DND-41 (cell line): ENCODE data around the gene MARCHF3.

Experiments
- ATAC-seq: fragments of 200-7000 bp; cut with Tn5 transposase; 3 replicates; pipeline ENCODE4 v1.9.1; 2021; ENCODE audit warnings: low read depth; ENCODE audit not compliant: insufficient read depth
- DNase-seq: peaks from one replicate; pipeline ENCODE4 v3.0.0-alpha.2; 2020
- H2AFZ ChIP-seq: 2 replicates; pipeline ENCODE4 v1.6.0; 2012; ENCODE audit warnings: low read depth, low read length
- H3K27ac ChIP-seq: 2 replicates; pipeline ENCODE4 v1.5.1; 2012; ENCODE audit warnings: low read length, inconsistent platforms
- H3K27me3 ChIP-seq: fragments of 200-600 bp; sonication (generic); 2 replicates; pipeline ENCODE4 v1.6.0; 2012; ENCODE audit warnings: low read length, mild to moderate bottlenecking, inconsistent platforms; ENCODE audit not compliant: insufficient read depth, poor library complexity
- H3K36me3 ChIP-seq: 2 replicates; pipeline ENCODE4 v1.5.1; 2012; ENCODE audit warnings: low read length, inconsistent platforms; ENCODE audit not compliant: insufficient read depth
- H3K4me1 ChIP-seq: 2 replicates; pipeline ENCODE4 v1.5.1; 2012; ENCODE audit warnings: mild to moderate bottlenecking, low read length; ENCODE audit not compliant: insufficient read depth
- H3K4me2 ChIP-seq: 2 replicates; pipeline ENCODE4 v1.6.0; 2012; ENCODE audit warnings: mild to moderate bottlenecking, moderate library complexity, low read length, inconsistent platforms; ENCODE audit not compliant: insufficient read depth
- H3K4me3 ChIP-seq, 2 experiments: fragments of 200-600 bp in 1 of 2; shearing (Covaris generic) in 1 of 2; 2 replicates each; pipeline ENCODE4 v1.5.1; 2012 to 2016; ENCODE audit warnings: inconsistent platforms in 2 of 2, low read length in 2 of 2, mild to moderate bottlenecking in 2 of 2, low read depth in 1 of 2, moderate library complexity in 1 of 2
- H3K79me2 ChIP-seq: 2 replicates; pipeline ENCODE4 v1.6.0; 2012; ENCODE audit warnings: low read length, inconsistent platforms; ENCODE audit not compliant: insufficient read depth
- H3K9ac ChIP-seq: 2 replicates; pipeline ENCODE4 v1.6.0; 2012; ENCODE audit warnings: low read depth, mild to moderate bottlenecking, inconsistent platforms, low read length, moderate library complexity
- H3K9me3 ChIP-seq: 2 replicates; pipeline ENCODE4 v1.5.1; 2012; ENCODE audit warnings: low read length, moderate library complexity, mild to moderate bottlenecking, inconsistent platforms; ENCODE audit not compliant: insufficient read depth, severe bottlenecking
- H4K20me1 ChIP-seq: 2 replicates; pipeline ENCODE4 v1.6.0; 2012; ENCODE audit warnings: low read length; ENCODE audit not compliant: insufficient read depth
- EZH2 ChIP-seq: IDR thresholded peaks from 3 replicates; pipeline ENCODE4 v1.6.1; 2012; ENCODE audit warnings: borderline replicate concordance, low read depth, mild to moderate bottlenecking, moderate library complexity, low read length, inconsistent platforms; ENCODE audit not compliant: severe bottlenecking
- TF ChIP-seq, protein P1 (sequence below): IDR thresholded peaks from 2 replicates; pipeline ENCODE4 v1.5.1; 2012; ENCODE audit warnings: borderline replicate concordance, low read length, moderate library complexity, mild to moderate bottlenecking; ENCODE audit not compliant: poor library complexity, severe bottlenecking; ENCODE audit errors: extremely low read depth

MARCHF3 gene

DNA sequence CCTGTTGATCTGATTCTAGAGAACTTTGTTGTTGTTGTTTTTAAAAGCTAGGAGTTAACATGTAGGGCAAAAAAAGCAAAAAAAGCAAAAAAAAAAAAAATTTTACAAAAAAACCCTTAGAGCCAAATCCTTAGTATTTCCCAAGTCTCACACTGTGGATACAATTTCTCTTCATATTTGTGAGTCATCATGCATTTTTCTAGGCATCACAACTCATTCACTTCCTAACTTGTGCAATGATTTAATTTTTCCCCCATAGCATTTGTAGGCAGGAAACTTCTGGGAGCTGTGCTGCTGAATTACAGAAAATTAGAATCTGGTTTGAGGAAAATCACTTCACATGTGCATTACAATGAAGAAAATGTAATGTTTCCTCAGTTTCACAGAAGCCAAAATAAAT lies 91.9 kb downstream of the MARCHF3 start:
- Histone ChIP-seq H3K36me3 (no peaks in the 10 kb centered on the region), H3K9me3 (no peaks in the 10 kb centered on the region), H2AFZ (no peak overlapping the region), H3K27me3 (no peaks in the 10 kb centered on the region), H3K4me3 (no peak overlapping the region), H3K4me1 (no peaks in the 10 kb centered on the region), H3K79me2 (no peaks in the 10 kb centered on the region), H3K27ac (no peak overlapping the region), H4K20me1 (no peaks in the 10 kb centered on the region), H3K4me2 (no peak overlapping the region), H3K9ac (no peak overlapping the region)
- no peak for ATAC-seq
- TF ChIP-seq EZH2, result no peak
- TF ChIP-seq, protein P1, sequence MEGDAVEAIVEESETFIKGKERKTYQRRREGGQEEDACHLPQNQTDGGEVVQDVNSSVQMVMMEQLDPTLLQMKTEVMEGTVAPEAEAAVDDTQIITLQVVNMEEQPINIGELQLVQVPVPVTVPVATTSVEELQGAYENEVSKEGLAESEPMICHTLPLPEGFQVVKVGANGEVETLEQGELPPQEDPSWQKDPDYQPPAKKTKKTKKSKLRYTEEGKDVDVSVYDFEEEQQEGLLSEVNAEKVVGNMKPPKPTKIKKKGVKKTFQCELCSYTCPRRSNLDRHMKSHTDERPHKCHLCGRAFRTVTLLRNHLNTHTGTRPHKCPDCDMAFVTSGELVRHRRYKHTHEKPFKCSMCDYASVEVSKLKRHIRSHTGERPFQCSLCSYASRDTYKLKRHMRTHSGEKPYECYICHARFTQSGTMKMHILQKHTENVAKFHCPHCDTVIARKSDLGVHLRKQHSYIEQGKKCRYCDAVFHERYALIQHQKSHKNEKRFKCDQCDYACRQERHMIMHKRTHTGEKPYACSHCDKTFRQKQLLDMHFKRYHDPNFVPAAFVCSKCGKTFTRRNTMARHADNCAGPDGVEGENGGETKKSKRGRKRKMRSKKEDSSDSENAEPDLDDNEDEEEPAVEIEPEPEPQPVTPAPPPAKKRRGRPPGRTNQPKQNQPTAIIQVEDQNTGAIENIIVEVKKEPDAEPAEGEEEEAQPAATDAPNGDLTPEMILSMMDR, result no peak
- DNase-seq, result no peak

DNA sequence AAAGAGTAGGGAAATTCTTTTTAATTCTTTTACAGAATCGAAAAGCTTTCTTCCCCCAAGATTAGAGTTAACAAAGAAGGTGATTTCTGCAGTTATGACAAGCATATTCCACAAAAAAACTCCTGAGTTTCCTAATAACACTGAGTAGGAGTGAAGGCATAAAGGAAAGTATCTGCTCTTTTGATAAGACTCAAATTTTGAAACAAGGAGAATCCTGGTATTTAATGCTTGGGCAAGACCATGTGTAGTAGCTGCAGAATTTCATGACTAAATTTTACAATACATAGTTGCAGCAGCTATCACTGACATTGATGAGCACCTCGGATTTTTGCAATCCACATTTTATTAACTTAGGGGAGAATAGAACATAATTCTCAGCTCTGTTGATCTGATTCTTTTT lies 92.6 kb downstream of the MARCHF3 start:
- Histone ChIP-seq H3K36me3 (no peaks in the 10 kb centered on the region), H3K4me3 (no peak overlapping the region), H4K20me1 (no peaks in the 10 kb centered on the region), H3K27me3 (no peaks in the 10 kb centered on the region), H2AFZ (no peak overlapping the region), H3K9me3 (no peaks in the 10 kb centered on the region), H3K79me2 (no peaks in the 10 kb centered on the region), H3K4me2 (no peak overlapping the region), H3K4me1 (no peaks in the 10 kb centered on the region), H3K27ac (no peak overlapping the region), H3K9ac (no peak overlapping the region)
- DNase-seq, result no peak
- no peak for ATAC-seq
- TF ChIP-seq EZH2, result no peak

DNA sequence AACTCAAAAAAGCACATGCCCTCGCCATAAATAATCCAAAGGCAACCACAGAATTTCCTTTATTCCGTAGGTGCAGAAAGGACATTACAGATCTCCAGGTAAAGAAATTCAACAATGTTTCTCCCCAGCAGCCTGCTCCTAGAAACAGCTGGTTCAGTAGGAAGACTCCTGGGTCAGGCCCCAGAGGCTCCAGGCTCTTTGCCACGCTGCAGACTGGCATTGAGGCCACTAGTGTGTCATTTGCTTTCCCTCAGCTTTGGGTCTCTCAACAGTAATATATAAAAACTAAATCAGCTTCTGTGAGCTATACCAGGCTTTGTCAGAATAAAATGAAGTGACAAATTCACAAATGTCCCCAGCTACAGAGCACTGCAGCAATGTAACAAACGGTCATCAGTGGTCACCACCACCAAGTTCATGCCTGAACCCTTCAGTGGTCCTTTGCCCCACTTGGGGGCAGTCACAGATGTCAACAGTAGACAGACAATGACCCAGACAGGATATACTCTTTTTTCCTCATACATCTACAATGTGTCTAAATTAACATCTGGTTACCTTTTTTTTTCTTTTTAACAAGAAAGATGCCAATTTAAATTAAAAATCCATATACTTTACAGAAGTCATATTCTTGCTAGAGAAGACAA lies 93.5 kb downstream of the MARCHF3 start:
- Histone ChIP-seq H3K4me3 (no peak overlapping the region), H3K27ac (no peak overlapping the region), H4K20me1 (no peaks in the 10 kb centered on the region), H3K27me3 (no peaks in the 10 kb centered on the region), H3K4me2 (no peak overlapping the region), H3K36me3 (no peaks in the 10 kb centered on the region), H3K9me3 (no peaks in the 10 kb centered on the region), H3K9ac (no peak overlapping the region), H3K4me1 (no peaks in the 10 kb centered on the region), H3K79me2 (no peaks in the 10 kb centered on the region), H2AFZ (no peak overlapping the region)
- ATAC-seq (no peak), DNase-seq (no peak)
- TF ChIP-seq, protein P1, result no peak
- TF ChIP-seq EZH2, result no peak

DNA sequence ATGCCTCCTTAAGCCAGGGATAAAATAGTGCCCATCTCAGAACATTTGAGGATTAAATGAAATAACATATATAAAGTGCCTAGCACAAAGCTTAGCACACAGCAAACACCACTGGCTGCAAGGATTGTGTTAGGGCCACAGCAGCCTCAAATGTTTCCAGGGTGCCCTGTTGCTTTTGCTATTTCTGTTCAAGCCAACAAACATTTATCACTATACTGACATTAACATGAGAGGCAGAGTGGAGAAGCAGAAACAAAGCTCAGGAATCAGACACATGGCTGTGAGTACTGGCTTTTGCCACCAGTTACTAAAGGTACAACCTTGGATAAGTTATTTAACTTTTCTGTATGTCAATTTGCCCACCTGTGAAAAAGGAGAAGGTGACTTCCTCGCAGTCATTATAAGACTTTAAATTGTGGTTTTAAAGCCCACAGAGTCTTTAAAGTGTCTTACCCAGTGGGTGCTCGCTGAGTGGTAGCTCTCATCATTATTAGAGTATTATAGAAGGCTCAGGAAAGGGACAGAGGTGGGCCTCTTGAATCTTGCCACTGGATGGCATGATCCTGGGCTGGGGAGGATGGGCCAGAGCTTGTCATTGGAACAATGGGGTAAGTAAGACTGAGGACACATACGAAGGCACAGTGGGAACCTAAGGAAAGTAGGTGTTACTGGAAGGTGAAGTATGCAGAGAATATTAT lies 98.2 kb downstream of the MARCHF3 start:
- no peaks in the 10 kb centered on the region for H3K79me2 ChIP-seq
- no peaks in the 10 kb centered on the region for H3K4me1 ChIP-seq
- ATAC-seq (no peak), DNase-seq (no peak)
- no peaks in the 10 kb centered on the region for H4K20me1 ChIP-seq
- H3K36me3 ChIP-seq, result no peaks in the 10 kb centered on the region
- TF ChIP-seq, protein P1, result no peak
- no peak for TF ChIP-seq EZH2
- no peak overlapping the region for H3K4me3 ChIP-seq
- no peaks in the 10 kb centered on the region for H3K27me3 ChIP-seq
- H3K27ac ChIP-seq, result no peak overlapping the region
- H3K4me2 ChIP-seq, result no peak overlapping the region
- no peak overlapping the region for H3K9ac ChIP-seq
- H3K9me3 ChIP-seq, result no peaks in the 10 kb centered on the region
- no peak overlapping the region for H2AFZ ChIP-seq
